ENCODE results near the gene ZNF415.

ZNF415 gene

GRCh38 chr19:53109527-53109926, 23.2 kb downstream of the ZNF415 start:
- no peak for DNase-seq (ENCODE audit: low read depth in 1 of 2, low spot score in 1 of 2)
- TF ChIP-seq SPI1 (IDR thresholded peaks at IDR 0.05; ENCODE audit: borderline replicate concordance, low read depth) (no peak), CTCF (IDR thresholded peaks at IDR 0.05; ENCODE audit: insufficient read depth, low read length) (no peak), GABPA (IDR thresholded peaks at IDR 0.05; ENCODE audit: low read depth) (no peak), REST (IDR thresholded peaks at IDR 0.05; ENCODE audit: insufficient replicate concordance, low read depth) (no peak), POLR2AphosphoS5 (IDR thresholded peaks at IDR 0.05; ENCODE audit: low read depth) (no peak)
- no peak overlapping the region for H3K4me3 ChIP-seq (replicated peaks; ENCODE audit: insufficient read depth, low read length)
- no peak overlapping the region for H3K27ac ChIP-seq (replicated peaks)
- no peaks in the 10 kb centered on the region for H3K27me3 ChIP-seq (ENCODE audit: insufficient read depth, poor library complexity, severe bottlenecking)

- TF ChIP-seq POLR2AphosphoS5 (IDR thresholded peaks at IDR 0.05; ENCODE audit: low read depth) = peak; percentile 94
- no peak for TF ChIP-seq CTCF (IDR thresholded peaks at IDR 0.05; ENCODE audit: insufficient read depth, low read length)
- TF ChIP-seq GABPA (IDR thresholded peaks at IDR 0.05; ENCODE audit: low read depth) = peak; percentile 67
- TF ChIP-seq REST (IDR thresholded peaks at IDR 0.05; ENCODE audit: insufficient replicate concordance, low read depth) = peak; percentile 52
- no peak for TF ChIP-seq SPI1 (IDR thresholded peaks at IDR 0.05; ENCODE audit: borderline replicate concordance, low read depth)
- Histone ChIP-seq H3K27ac (replicated peaks) (peak within 1 kb of the TSS; percentile 87), H3K27me3 (ENCODE audit: insufficient read depth, poor library complexity, severe bottlenecking) (no peaks in the 10 kb centered on the region), H3K4me3 (replicated peaks; ENCODE audit: insufficient read depth, low read length) (peak within 1 kb of the TSS; percentile 78)
- DNase-seq (ENCODE audit: low read depth in 1 of 2, low spot score in 1 of 2) = peak; percentile 96 to 99
Measured at GRCh38 chr19:53103234-53104203, 29.2 kb downstream of the ZNF415 start, which contains the start of gene ZNF160. ZNF160 (minus strand) TSS chr19:53103422; CDS start chr19:53086276, 17,146 bp downstream.

GRCh38 chr19:53102756-53103233, 29.9 kb downstream of the ZNF415 start:
- no peak for TF ChIP-seq REST (IDR thresholded peaks at IDR 0.05; ENCODE audit: insufficient replicate concordance, low read depth)
- no peak for TF ChIP-seq CTCF (IDR thresholded peaks at IDR 0.05; ENCODE audit: insufficient read depth, low read length)
- TF ChIP-seq GABPA (IDR thresholded peaks at IDR 0.05; ENCODE audit: low read depth) = no peak
- TF ChIP-seq SPI1 (IDR thresholded peaks at IDR 0.05; ENCODE audit: borderline replicate concordance, low read depth) = no peak
- TF ChIP-seq POLR2AphosphoS5 (IDR thresholded peaks at IDR 0.05; ENCODE audit: low read depth) = no peak
- peak overlapping the region; percentile 78 for H3K4me3 ChIP-seq (replicated peaks; ENCODE audit: insufficient read depth, low read length)
- peak; percentile 30 to 45 for DNase-seq (ENCODE audit: low read depth in 1 of 2, low spot score in 1 of 2)
- H3K27me3 ChIP-seq (ENCODE audit: insufficient read depth, poor library complexity, severe bottlenecking) = no peaks in the 10 kb centered on the region
- H3K27ac ChIP-seq (replicated peaks) = peak overlapping the region; percentile 87
